HG03045 (cell line): ENCODE measurements around the gene CKS1B.

ENCODE experiments used
- ATAC-seq: cut with Tn5 transposase; IDR thresholded peaks from one replicate; pipeline ENCODE4 v1.9.1; 2021; ENCODE audit warnings: mild to moderate bottlenecking, moderate library complexity; ENCODE audit not compliant: unreplicated experiment

CKS1B gene

DNA sequence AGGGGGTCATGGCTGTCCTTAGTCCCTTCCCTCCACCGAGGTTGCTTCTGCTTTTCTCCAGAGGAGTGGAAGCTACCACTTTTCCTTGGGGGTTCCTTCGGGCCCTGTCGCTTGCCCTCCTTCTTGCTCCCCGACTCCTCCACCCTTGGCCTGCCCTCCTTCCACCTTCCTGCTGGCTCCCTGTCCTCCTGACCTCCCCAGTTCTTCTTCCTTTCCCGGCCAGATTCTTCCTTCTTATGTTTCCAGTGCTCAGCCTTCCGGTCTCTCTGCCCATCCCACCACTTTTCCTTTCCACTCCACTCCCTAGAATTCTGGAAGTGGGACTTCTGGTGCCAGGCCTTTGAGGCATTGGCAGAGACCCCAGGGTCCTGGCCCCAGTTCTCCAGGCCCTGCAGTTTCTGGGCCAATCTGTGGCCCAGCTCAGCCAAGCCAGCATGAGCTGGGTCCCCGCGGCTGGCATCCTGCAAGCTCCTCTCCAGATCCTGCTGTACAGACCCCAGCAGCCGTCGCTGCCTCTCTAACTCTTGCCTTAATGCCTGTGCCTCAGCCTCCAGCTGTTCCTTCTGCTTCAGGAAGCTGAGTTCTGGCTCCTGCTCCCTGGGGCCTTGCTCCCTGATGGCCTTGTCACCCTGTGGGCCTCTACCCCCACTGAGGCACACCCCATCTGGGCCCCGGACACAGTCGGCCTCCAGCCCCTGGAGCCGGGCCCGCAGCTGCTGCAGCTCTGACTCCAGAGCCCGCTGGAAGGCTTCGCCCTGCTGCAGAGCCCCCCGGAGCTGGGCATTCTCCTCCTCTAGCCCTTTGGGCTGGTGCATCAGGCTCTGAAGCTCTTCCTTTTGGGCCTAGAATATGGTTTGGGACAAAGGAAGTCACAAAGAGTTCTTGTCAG, 28.3 kb upstream of the CKS1B start:
- ATAC-seq, result no peak

DNA sequence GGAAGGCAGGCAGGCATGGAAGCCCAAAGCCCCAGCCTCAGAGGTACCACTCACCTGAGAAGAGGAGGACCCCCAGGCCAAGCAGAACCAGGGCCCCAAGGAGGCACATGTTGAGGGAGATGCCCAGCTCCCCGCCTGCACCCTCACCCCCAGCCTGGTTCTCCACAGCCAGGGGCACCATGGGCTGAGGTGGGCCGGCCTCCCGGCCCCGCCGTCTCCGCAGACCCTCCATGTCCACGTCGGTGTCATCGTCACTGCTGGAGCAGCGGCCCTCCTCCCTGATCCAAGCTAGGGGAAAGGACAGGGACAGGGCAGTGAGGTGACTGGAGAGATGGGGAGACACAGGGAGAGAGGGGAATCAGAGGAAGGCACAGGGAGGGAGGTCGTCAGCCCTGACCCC, 26.4 kb upstream of the CKS1B start:
- ATAC-seq, result no peak

DNA sequence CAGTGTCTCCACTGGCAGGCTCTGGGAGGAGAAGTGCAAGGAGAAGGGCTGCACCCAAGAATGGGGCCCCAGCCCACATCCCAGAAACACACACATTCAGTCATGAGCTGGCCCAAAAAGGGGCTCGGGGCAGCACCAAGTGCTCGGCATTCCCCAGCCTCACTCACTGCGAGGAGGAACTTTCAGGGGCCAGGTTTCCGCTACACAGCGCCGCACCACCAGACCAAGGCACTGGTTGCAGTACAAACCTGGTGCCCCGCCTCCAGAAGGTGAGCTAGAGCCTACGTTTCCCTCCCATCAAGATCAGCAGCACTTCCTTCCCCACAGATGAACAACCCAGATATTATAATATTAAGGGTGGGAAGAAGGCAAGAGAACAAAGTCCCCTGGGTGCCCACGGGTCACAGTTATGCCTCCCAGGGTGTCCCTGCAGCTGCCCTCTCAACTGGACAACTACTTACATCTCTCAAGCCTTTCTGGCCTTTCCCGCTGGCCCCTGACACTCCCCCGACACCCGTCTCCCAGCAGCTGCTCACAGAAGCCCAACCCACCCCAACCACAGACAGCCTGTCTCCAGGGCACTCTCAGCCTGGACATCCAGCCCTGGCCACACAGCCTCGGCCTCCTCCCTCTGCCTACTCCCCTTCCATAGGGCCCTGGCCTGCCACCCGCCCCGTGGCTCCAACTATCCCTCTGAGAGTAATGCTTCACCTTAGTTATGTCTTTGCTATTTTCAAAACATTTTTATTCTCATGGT, 22.4 kb upstream of the CKS1B start:
- ATAC-seq, result no peak

DNA sequence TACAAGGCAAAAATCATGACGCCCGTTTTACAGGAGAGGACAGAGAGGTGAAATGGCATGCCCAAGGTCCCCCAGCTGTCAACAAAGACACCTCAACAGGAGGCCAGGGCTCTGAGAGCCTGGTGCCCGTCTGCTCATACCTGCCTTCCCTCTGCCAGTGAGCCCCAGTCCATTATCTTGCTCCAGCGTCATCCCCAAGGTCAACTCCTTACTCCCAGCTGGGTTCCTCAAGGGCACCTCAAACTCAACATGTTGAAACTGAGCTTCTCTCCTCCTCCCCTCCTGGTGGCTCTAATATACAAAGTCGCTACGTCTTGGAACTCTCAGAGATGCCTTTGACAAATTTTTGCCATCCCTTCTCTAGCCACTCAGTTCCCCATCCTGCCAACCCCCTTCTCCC, 21.8 kb upstream of the CKS1B start:
- no peak for ATAC-seq

DNA sequence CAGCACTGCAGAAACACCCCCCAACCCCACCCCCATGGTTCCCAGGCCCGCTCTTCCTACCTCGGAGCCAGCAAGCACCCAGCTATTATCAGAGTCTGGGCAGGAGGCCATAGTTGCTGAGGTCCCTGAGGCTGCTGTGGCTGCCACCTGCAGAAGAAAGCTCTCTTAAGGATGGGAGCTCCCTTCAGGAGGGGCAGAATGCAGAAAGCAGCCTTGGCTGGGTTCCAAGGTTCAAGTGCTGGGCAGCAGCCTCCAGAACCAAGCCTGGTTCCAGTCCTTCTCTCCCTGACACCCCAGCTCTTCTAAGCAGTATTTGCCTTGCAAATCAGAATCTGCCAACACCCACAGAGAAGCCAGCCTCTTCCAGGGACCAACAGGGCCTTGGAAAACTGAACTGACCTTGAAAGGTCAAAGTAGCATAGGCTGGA, 20.9 kb upstream of the CKS1B start:
- no peak for ATAC-seq

DNA sequence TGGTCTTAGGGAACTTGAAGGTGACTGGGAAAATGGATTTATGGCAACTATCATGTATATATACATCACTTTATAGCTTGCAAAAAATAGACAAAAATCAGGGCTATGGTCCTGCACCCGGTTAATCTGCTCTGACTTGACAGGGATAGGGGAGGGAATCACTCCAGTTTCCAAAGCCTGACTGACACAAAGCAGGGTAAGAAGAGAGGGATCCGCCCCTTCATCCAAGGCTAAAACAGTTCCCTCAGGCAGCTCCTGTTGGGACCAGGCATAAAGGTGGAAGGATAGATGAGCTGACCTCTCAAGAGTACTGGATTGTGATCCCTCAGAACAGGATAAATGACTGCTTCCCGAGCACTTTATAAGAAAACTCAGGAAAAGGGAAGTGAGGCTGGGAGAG, 19.9 kb upstream of the CKS1B start:
- no peak for ATAC-seq

DNA sequence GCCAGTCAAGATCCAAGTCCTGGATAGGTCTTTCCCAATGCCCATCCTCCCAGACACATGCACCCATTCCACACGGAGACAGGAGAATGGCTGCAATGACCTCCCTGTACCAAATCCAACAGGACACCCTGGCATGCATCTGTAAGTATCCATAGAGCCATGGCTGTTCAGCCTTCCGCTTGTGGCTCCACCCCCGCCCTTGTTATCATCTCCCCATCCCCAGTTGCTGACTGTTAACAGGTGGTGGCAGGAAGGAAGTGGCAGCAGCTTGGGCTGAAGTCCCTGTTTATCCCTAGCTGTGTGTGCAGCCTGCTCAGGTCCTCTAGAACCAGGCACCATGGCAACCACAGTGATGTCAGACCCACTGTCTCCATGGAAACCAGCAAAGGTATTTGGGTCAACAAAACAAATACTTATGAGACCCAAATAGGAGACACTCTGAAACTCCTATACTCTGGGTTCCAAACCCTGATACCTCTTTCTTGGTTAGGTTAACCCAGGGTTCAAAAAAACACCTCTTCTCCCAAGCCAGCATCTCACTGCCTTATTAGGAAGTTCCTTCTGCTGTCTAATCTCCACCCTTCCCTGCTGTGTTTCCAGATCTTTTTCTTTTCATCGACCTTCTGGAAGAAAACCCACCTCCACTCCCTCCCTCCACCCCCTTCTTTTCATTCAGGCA, 19.3 kb upstream of the CKS1B start:
- peak; percentile 39 for ATAC-seq

DNA sequence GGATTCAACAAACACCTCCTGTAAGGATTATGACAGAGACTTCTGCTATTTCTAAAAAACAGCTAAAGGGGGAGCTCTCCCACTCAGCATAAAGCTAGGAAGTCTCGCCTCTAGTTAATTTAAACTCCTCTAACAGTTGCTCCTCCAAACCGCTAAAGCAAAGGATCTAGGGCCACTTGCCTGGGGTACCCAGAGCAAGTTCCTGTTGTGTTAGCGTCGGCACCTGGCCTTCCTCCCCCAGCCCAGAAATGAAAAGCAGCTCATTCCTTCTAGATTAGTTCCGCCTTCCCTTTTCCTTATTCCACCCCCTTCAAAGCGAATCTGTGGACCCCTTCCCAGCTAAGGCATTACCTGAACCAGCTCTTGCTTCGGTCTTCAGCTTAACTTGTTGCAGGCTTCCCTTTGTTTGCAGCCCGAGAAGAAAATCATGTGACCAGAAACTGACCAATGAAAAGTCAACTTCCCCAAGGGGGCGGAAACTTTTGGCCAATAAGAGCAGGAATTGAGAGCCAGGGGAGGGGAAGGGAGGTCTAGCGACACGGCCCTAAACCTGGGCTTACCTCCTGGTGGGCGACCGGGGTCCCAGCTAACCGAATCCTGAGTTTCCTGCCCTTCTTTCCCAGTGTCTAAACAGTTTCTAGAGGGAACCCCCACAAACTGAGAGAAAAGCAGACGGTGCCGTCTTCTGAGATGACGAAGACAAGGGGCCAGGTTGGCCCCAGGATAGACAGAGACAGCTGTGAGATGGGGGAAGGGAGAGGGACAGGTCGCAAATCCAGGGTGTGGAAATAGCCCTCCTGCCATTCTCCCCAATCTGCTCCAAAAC, 18.6 kb upstream of the CKS1B start, which contains the start of gene PBXIP1:
Gene PBXIP1 (minus strand): TSS at position 382 of the 826 bp plus-strand sequence. CDS start 2,378 bp downstream, outside the sequence.
- ATAC-seq, result no peak

DNA sequence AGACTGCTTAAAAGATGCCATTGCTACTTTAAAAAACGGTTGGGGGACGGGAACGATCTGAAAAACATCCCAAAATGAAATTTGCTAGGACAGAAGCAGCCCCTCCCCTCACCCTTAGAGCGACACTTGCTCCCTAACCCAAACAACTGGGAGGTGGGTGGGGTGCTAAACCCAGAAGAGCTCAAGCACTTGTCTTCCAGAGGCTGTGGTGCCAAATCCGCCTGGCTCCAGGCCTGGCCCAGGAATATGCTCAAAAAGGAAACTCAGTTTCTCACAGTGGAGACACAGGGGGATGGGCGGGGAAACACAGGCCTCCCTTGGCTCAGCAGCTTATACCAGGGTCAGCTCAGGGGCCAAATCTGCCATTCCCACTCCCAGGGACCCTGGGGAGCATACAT, 17.9 kb upstream of the CKS1B start:
- no peak for ATAC-seq

DNA sequence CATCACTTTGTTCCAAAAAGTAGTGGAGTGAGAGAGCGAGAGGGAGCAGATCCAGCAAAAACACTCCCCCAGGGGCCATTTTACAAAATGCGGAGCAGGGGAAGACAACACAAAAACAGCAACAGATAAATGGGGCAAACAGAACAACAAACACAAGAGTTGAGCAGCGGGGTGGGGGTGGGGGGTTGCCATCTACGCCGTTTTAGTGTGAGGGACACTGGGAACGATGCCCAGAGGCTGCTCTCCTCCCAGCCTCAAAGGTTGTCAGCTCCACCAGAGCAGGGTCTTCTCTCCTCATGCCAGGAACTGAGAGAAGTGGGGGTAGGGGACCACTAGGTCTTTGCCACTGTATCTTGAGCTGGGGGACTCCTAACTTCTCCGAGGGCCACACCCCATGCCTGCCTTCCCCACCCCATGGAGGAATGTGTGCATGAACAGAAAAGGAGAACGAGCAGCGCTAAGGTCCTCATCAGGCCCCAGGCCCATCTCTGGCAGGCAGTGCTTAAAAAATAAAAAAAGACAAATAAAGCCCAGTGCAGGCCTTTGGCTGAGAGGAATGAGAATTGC, 17.3 kb upstream of the CKS1B start:
- no peak for ATAC-seq

DNA sequence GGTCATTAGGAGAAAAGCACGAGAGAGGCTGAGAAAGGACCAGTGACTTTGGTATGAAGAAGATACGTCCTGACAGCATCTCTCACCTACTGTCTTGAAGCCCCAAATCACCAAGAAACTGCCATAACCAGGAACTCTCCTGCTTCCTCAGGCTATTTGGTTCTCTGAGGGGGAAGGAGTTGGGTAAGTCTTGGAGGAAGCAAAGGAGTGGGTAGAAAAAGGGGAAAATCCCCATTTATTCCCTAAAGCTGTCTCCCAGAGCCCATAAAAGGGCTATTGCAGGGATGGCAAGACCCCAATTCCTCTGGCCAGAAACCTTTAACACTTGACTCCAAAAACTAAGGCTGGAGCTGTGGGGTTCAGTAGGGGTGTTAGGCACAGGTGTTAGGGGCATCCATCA, 16.4 kb upstream of the CKS1B start:
- no peak for ATAC-seq

DNA sequence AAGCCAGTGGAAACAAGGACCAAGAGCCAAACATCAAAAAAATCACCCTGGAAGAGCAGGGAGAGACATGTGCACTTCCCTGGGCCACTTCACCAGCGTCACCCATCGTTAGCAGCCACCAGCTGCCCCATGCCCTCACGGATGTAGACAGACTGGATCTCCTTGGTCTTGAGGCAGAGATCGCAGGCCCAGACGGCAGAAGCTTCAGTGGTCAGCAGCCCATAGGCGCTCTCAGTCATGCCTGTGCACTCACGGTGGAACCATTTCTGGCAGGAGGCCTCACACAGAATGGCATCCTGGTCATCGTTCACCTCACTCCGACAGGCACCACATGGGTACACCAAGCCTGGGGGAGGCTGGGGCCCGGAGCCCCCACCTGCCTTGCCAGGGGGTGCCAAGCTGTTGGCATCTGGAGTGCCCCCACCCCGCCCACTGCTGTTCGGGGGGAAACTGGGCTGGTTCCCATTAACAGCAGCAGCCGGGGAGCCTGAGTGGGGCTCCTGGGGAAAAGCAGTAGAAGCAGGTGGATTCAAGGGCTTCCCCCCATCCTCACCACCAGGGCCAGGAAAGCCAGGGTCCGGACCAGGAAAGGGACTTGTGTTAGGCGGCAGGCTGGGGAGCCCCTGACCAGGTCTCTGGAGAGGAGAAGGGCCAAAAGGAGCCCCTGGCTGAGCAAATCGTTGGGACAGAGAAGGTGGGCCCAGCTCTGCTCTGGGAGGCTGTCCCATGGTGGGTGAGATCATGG, 15.6 kb upstream of the CKS1B start:
- no peak for ATAC-seq

DNA sequence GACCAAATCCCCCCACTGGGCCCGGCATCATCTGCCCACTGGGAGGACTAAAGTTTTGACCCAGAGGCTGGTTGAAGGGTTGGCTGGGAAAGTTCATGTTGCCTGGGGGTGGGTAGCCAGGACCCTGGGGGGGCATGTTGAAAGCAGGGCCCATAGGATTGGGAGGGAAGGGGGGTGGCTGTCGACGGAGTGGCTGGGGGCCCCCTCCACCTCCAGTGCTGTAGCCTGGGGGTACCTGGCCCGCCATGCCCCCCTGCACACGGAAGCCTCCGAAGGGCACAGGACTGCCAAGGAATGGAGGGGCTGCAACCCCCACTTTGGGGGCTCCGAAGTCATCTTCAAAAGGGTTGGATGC, 15.1 kb upstream of the CKS1B start:
- ATAC-seq, result no peak

DNA sequence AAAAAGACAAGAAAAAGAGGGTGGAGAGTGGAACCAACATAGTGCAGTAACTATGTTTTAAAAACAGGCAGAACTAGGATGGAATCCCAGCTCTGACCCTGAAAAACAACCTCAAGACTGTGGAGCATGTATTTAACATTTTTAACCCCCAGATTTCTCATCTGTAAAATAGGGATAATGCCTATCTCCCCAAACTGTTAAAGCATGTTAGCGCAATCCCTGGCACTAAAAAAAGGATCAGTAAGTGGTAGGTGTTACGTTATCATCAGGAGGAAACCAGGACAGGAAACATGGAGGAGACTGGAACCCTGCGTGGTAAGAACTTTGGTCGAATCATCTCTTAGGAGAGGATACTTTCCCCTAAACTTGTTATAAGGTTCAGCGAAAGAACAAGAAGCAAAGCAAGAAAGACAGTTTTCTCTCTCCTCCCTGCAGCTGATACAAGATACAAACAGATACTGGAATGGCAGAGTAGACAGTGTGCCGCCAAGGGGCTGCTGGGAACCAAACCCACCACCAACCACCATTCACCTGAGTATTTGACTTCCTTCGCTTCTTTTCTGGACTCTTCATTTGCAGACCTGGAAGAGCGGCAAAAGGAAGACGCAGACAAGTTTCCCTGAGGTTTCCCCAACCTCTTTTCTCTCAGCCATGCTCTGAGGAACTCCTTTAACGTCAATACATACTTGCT, 13.9 kb upstream of the CKS1B start:
- no peak for ATAC-seq

DNA sequence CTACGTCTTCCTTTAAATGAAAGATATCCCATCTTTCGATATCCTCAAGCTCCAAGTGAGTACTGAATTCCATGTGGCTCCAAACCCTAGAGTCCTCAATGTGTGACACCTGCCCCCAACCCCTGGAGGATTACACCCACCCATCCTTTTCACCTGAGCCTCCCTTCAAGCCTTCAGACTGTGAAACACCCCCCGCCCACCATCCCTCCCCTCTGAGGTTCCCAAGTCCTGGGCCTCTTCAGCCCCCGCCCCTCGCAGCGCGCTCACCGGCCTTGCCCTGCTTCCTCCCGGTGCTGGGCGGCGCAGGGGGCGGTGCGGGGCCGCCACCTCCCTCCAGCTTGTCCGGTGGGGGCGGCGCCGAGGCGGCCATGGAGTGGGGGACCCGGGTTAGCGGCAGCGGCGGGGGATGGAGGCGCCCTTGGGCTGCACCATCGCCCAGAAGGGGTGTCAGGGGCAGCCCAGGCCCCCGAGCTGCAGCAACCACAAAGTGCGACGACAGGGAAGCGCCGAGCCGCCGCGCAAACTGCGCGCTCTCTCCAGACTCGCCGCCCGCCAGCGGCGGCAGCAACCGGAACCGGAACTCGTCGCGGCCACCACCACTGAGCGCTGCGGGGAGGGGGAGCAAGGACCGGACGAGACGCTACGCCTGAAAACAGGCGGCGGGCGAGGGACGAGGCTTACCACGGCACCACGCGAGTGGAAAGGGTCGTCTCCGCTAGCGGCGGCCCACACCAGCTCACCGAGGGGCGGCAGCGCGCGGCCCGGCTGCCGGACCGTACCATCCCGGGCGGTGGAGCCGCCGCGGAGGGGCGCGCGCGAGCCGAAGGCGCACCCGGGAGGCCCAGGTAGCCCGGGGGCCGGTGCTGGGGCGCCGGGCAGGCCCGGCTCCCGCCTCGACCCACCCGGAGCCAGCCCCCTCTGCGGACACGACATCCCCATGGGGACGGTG, 13.0 kb upstream of the CKS1B start, which contains the start of gene PYGO2:
Gene PYGO2 (minus strand): TSS at position 576 of the 949 bp plus-strand sequence. CDS start 206 bp downstream, at position 370.
- peak; percentile 71 for ATAC-seq

DNA sequence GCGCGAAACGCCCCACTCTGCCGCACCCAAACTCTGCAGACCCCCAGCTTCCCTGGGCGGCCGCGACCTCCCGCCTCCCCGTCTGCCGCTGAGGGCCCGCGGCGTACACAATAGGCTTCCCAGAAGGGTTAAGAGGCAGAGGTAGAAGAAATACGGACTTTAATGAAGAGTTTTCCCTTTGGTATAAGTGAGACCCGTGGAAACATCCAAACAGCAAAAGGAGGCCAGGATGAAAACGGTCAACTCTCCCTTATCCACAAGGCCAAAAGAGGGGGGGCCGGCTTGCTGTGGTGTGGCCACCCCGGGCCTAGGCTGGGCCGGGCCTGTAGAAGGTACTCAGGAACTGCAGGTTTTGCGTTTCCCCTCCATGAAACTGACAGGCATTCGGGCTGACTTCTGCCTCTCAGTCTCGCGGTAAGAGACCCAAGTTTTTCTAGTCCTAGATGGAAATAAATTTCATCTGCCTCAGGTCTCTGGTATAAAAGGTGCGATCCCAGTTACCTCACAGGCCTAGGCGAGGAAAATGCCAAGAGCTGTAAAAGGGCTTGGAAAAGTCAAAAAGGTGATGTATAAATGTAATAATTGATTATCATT, 12.2 kb upstream of the CKS1B start:
- ATAC-seq, result peak; percentile 16

DNA sequence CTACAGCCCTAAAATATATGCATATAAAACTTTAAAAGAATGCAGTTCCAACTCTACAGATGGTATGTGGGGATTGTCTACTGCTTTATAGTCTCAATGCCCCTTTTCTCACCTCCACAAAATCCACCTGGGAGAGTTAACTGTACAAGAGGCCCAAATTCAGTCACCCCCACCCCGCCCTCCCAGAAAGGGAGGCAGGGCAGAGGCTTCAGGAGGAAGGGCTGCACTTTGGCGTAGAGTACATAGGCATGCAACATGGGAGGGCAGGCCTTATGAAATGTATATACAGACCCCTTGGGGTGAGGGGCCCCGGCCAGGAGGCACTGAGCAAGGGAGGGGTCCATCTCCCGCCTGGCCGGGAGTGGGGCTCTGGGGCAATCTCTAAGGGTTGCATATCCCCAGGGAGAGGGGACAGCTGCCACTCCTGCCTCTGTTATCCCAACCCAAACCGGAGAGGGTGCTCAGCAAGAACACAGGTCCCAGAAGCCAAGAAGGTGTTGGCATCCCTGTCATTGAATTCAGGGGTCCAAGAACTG, 11.6 kb upstream of the CKS1B start:
- ATAC-seq, result no peak
